Esophagus muscularis mucosa (tissue), 4 donors: ENCODE data around the gene PTPRN.
"Not testable (repeated sequence)": the region's sequence is repeated elsewhere in the genome, so short reads cannot be mapped to it uniquely, and the experiment has no call there.

ENCODE experiments used
- EP300 ChIP-seq: sonication (generic); formaldehyde crosslinking; IDR thresholded peaks from one replicate; pipeline ENCODE4 v1.6.1; 2017; ENCODE audit warnings: antibody characterized with exemption
- POLR2A ChIP-seq: fragments of 450-650 bp; IDR thresholded peaks from one replicate; pipeline ENCODE4 v1.6.1; 2017; ENCODE audit warnings: antibody characterized with exemption, moderate library complexity, mild to moderate bottlenecking, low read depth
- POLR2AphosphoS5 ChIP-seq, 2 donors: sonication (generic); formaldehyde crosslinking; IDR thresholded peaks; one replicate each; pipeline ENCODE4 v1.6.1; 2017; ENCODE audit warnings: antibody characterized with exemption in 2 of 2
- TF ChIP-seq, protein P1 (sequence below), 3 experiments: fragments of 200-600 bp in 2 of 3; fragments of 450-650 bp in 1 of 3; sonication (generic) in 2 of 3; IDR thresholded peaks; one replicate each; pipeline ENCODE4 v1.5.1; 2017 to 2019; ENCODE audit warnings: antibody characterized with exemption in 3 of 3, mild to moderate bottlenecking in 2 of 3, moderate library complexity in 1 of 3

DNA sequence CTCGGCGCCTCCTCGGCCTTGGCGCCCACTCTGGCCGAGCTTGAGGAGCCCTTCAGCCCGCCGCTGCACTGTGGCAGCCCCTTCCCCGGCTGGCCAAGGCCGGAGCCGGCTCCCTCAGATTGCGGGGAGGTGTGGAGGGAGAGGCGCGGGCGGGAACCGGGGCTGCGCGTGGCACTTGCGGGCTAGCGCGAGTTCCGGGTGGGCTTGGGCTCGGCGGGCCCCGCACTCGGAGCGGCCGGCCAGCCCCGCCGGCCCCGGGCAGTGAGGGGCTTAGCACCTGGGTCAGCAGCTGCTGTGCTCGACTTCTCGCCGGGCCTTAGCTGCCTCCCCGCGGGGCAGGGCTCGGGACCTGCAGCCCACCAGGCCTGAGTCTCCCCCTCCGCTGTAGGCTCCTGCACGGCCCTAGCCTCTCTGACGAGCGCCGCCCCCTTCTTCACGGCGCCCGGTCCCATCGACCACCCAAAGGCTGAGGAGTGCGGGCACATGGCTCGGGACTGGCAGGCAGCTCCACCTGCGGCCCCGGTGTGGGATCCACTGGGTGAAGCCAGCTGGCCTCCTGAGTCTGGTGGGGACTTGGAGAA is 3.6 kb upstream of the PTPRN start:
- TF ChIP-seq, protein P1, sequence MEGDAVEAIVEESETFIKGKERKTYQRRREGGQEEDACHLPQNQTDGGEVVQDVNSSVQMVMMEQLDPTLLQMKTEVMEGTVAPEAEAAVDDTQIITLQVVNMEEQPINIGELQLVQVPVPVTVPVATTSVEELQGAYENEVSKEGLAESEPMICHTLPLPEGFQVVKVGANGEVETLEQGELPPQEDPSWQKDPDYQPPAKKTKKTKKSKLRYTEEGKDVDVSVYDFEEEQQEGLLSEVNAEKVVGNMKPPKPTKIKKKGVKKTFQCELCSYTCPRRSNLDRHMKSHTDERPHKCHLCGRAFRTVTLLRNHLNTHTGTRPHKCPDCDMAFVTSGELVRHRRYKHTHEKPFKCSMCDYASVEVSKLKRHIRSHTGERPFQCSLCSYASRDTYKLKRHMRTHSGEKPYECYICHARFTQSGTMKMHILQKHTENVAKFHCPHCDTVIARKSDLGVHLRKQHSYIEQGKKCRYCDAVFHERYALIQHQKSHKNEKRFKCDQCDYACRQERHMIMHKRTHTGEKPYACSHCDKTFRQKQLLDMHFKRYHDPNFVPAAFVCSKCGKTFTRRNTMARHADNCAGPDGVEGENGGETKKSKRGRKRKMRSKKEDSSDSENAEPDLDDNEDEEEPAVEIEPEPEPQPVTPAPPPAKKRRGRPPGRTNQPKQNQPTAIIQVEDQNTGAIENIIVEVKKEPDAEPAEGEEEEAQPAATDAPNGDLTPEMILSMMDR (IDR thresholded peaks at IDR 0.05), result not testable (repeated sequence)
- TF ChIP-seq POLR2AphosphoS5 (IDR thresholded peaks at IDR 0.05); POLR2A; EP300: not testable (repeated sequence)
